Adrenal gland (tissue), 5 donors: ENCODE data around the gene ZFP92.

Experiments used
- CTCF ChIP-seq, 6 experiments: fragments of 450-650 bp in 4 of 6; fragments of 200-600 bp in 2 of 6; sonication (generic) in 1 of 6; IDR thresholded peaks; 1 replicate in 5 of 6; 2 replicates in 1 of 6; pipeline versions ENCODE4 v1.5.1 to v1.8.0; 2016 to 2021; ENCODE audit warnings: antibody characterized with exemption in 6 of 6, mild to moderate bottlenecking in 2 of 6, moderate library complexity in 1 of 6
- POLR2A ChIP-seq, 2 donors: fragments of 450-650 bp; IDR thresholded peaks; one replicate each; pipeline ENCODE4 v1.6.1; 2017; ENCODE audit warnings: antibody characterized with exemption in 2 of 2, mild to moderate bottlenecking in 2 of 2, moderate library complexity in 1 of 2
- donor health status: DM: no; HTN: no; CAD: no.

- TF ChIP-seq POLR2A (IDR thresholded peaks at IDR 0.05) (no peak), CTCF (IDR thresholded peaks at IDR 0.05) (no peak)
These were observed 22.6 kb downstream of the ZFP92 start for GRCh38 chrX:153433781-153434285.
